HG03354 (cell line): ENCODE measurements around the gene KRT84.

ENCODE experiments used
- ATAC-seq: cut with Tn5 transposase; IDR thresholded peaks from one replicate; pipeline ENCODE4 v1.9.1; 2021; ENCODE audit warnings: mild to moderate bottlenecking; ENCODE audit not compliant: unreplicated experiment, poor library complexity, severe bottlenecking

KRT84 gene

GRCh38 chr12:52385226-52385702, at the start of gene KRT84:
Gene KRT84 (minus strand): TSS chr12:52385652. CDS start chr12:52385585, 67 bp downstream.
- no peak for ATAC-seq

- ATAC-seq: no peak
Measured at GRCh38 chr12:52434760-52435530, 49.5 kb upstream of the KRT84 start.

- no peak for ATAC-seq
Measured at GRCh38 chr12:52434081-52434733, 48.8 kb upstream of the KRT84 start, which contains the start of gene KRT75. Gene KRT75 (minus strand): TSS chr12:52434371. CDS start chr12:52434304, 67 bp downstream.

GRCh38 chr12:52433501-52434080, 48.1 kb upstream of the KRT84 start:
- no peak for ATAC-seq

GRCh38 chr12:52432559-52433207, 47.2 kb upstream of the KRT84 start:
- ATAC-seq: no peak

GRCh38 chr12:52428121-52428520, 42.7 kb upstream of the KRT84 start:
- no peak for ATAC-seq

- no peak for ATAC-seq
Measured at GRCh38 chr12:52427083-52427482, 41.6 kb upstream of the KRT84 start.

GRCh38 chr12:52426034-52426433, 40.6 kb upstream of the KRT84 start:
- no peak for ATAC-seq

- no peak for ATAC-seq
Measured at GRCh38 chr12:52425466-52425865, 40.0 kb upstream of the KRT84 start.

- ATAC-seq: no peak
Measured at GRCh38 chr12:52423661-52424500, 38.4 kb upstream of the KRT84 start.

GRCh38 chr12:52423035-52423434, 37.6 kb upstream of the KRT84 start:
- ATAC-seq: no peak

- ATAC-seq: no peak
Measured at GRCh38 chr12:52419656-52420055, 34.2 kb upstream of the KRT84 start.

GRCh38 chr12:52418576-52419110, 33.2 kb upstream of the KRT84 start:
- ATAC-seq: no peak

- no peak for ATAC-seq
Measured at GRCh38 chr12:52417740-52418139, 32.3 kb upstream of the KRT84 start.

GRCh38 chr12:52416795-52417194, 31.3 kb upstream of the KRT84 start:
- ATAC-seq: no peak

GRCh38 chr12:52415870-52416750, 30.7 kb upstream of the KRT84 start:
- ATAC-seq: no peak

GRCh38 chr12:52414936-52415335, 29.5 kb upstream of the KRT84 start:
- ATAC-seq: no peak

GRCh38 chr12:52413782-52414345, 28.4 kb upstream of the KRT84 start:
- no peak for ATAC-seq
